ENCODE data around the gene PTH1R. TPM values are rescaled to one million over a fixed set of nuclear protein-coding genes. Genes with fewer than 3 reads are reported as not detected.

The PTH1R gene
- total RNA-seq, 1 donor from 2014 or later = 36.4 TPM

GRCh38 chr3:46864061-46864881 lies 13.2 kb upstream of the PTH1R start:
- no peak for TF ChIP-seq CTCF (IDR thresholded peaks at IDR 0.05; ENCODE audit: unreplicated experiment)
- no peak overlapping the region for H3K4me3 Mint-ChIP-seq
- H3K27ac Mint-ChIP-seq = peak overlapping the region; percentile 6
- H3K4me1 Mint-ChIP-seq = peaks cover 14% of the 10 kb centered on the region
- no peaks in the 10 kb centered on the region for H3K27me3 Mint-ChIP-seq (ENCODE audit: low read depth)
- H3K36me3 Mint-ChIP-seq = no peaks in the 10 kb centered on the region
- H3K9me3 Mint-ChIP-seq = no peaks in the 10 kb centered on the region
- no peak for DNase-seq (ENCODE audit: low spot score in 2 of 2, unreplicated experiment in 2 of 2)

GRCh38 chr3:46865031-46865507 lies 12.5 kb upstream of the PTH1R start:
- Mint-ChIP-seq H3K36me3 (no peaks in the 10 kb centered on the region), H3K9me3 (no peaks in the 10 kb centered on the region), H3K4me1 (peaks cover 14% of the 10 kb centered on the region), H3K27ac (peak overlapping the region; percentile 31), H3K27me3 (ENCODE audit: low read depth) (no peaks in the 10 kb centered on the region), H3K4me3 (no peak overlapping the region)
- no peak for TF ChIP-seq CTCF (IDR thresholded peaks at IDR 0.05; ENCODE audit: unreplicated experiment)
- DNase-seq (ENCODE audit: low spot score in 2 of 2, unreplicated experiment in 2 of 2) = no peak

- Mint-ChIP-seq H3K4me3 (no peak overlapping the region), H3K27ac (no peak overlapping the region), H3K36me3 (no peaks in the 10 kb centered on the region), H3K27me3 (ENCODE audit: low read depth) (no peaks in the 10 kb centered on the region), H3K9me3 (no peaks in the 10 kb centered on the region), H3K4me1 (peaks cover 14% of the 10 kb centered on the region)
- no peak for TF ChIP-seq CTCF (IDR thresholded peaks at IDR 0.05; ENCODE audit: unreplicated experiment)
- DNase-seq (ENCODE audit: low spot score in 2 of 2, unreplicated experiment in 2 of 2) = no peak
Observed at GRCh38 chr3:46865546-46865945, 12.0 kb upstream of the PTH1R start.

- H3K36me3 Mint-ChIP-seq = no peaks in the 10 kb centered on the region
- no peaks in the 10 kb centered on the region for H3K9me3 Mint-ChIP-seq
- no peak for DNase-seq (ENCODE audit: low spot score in 2 of 2, unreplicated experiment in 2 of 2)
- peaks cover 14% of the 10 kb centered on the region for H3K4me1 Mint-ChIP-seq
- H3K27me3 Mint-ChIP-seq (ENCODE audit: low read depth) = no peaks in the 10 kb centered on the region
- TF ChIP-seq CTCF (IDR thresholded peaks at IDR 0.05; ENCODE audit: unreplicated experiment) = no peak
- H3K27ac Mint-ChIP-seq = no peak overlapping the region
- no peak overlapping the region for H3K4me3 Mint-ChIP-seq
Observed at GRCh38 chr3:46866032-46866595, 11.4 kb upstream of the PTH1R start.

- H3K4me1 Mint-ChIP-seq = peaks cover 16% of the 10 kb centered on the region
- peak; percentile 90 for TF ChIP-seq CTCF (IDR thresholded peaks at IDR 0.05; ENCODE audit: unreplicated experiment)
- no peaks in the 10 kb centered on the region for H3K27me3 Mint-ChIP-seq (ENCODE audit: low read depth)
- DNase-seq (ENCODE audit: low spot score in 2 of 2, unreplicated experiment in 2 of 2) = peak; percentile 76 to 86
- H3K9me3 Mint-ChIP-seq = no peaks in the 10 kb centered on the region
- H3K36me3 Mint-ChIP-seq = no peaks in the 10 kb centered on the region
- H3K27ac Mint-ChIP-seq = no peak overlapping the region
- no peak overlapping the region for H3K4me3 Mint-ChIP-seq
Observed at GRCh38 chr3:46866720-46867549, 10.6 kb upstream of the PTH1R start.

Data from mesothelial cell of epicardium (in vitro differentiated cells).